ENCODE results near the gene GPR171.

DNA sequence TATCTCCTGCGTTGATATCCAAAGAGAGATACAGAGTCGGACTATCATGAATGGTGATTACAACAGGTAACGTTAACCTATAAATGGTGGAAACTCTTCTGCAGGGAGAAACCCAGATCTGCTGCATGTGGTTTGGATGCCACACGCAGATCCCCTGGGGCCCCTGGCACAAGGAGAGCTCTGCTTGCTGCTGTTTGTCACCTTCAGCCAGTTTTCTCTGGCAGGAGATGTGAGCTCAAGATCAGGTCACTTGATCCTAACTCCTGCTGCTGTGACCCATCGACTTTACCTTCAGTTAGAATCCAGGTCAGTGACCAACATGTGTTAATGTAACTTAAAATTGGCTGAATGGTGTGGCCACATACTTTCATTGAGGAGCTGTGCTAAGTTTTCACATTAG is 23.8 kb upstream of the GPR171 start:
- TF ChIP-seq, protein P1, sequence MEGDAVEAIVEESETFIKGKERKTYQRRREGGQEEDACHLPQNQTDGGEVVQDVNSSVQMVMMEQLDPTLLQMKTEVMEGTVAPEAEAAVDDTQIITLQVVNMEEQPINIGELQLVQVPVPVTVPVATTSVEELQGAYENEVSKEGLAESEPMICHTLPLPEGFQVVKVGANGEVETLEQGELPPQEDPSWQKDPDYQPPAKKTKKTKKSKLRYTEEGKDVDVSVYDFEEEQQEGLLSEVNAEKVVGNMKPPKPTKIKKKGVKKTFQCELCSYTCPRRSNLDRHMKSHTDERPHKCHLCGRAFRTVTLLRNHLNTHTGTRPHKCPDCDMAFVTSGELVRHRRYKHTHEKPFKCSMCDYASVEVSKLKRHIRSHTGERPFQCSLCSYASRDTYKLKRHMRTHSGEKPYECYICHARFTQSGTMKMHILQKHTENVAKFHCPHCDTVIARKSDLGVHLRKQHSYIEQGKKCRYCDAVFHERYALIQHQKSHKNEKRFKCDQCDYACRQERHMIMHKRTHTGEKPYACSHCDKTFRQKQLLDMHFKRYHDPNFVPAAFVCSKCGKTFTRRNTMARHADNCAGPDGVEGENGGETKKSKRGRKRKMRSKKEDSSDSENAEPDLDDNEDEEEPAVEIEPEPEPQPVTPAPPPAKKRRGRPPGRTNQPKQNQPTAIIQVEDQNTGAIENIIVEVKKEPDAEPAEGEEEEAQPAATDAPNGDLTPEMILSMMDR (IDR thresholded peaks at IDR 0.05), result no peak
- TF ChIP-seq POLR2A (IDR thresholded peaks at IDR 0.05), result no peak

Measured in Peyer's patch (tissue), 4 donors.